Gastrocnemius medialis (tissue), 4 donors: ENCODE results near the gene PPP6R2.

Source experiments
- POLR2A ChIP-seq, 2 donors: fragments of 450-650 bp; IDR thresholded peaks; one replicate each; pipeline ENCODE4 v1.6.1; 2017; ENCODE audit warnings: antibody characterized with exemption in 2 of 2, mild to moderate bottlenecking in 2 of 2, moderate library complexity in 2 of 2
- TF ChIP-seq, protein P1 (sequence below), 5 experiments: fragments of 450-650 bp in 3 of 5; fragments of 200-600 bp in 2 of 5; sonication (generic) in 2 of 5; IDR thresholded peaks in 4 of 5; conservative IDR thresholded peaks in 1 of 5; 1 replicate in 4 of 5; 2 replicates in 1 of 5; pipeline ENCODE4 v1.5.1; 2016 to 2019; ENCODE audit warnings: antibody characterized with exemption in 5 of 5, mild to moderate bottlenecking in 3 of 5, moderate library complexity in 3 of 5

DNA sequence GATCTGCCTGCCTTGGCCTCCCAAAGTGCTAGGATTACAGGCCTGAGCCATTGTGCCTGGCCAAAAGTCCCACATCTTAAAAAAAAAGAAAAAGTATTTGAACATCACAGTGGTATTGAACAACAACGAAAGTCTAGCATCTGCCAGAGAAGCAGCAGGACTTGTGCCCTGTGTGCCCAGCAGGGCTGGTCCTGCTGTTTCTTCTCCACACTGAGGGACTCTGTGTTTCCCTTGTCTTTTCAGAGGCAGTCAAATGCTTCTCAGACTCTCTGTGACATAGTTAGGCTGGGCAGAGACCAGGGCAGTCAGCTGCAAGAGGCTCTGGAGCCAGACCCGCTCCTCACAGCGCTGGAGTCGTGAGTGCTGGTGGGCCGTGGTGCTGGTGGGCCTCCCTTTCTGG lies 75.5 kb downstream of the PPP6R2 start:
- TF ChIP-seq, protein P1, sequence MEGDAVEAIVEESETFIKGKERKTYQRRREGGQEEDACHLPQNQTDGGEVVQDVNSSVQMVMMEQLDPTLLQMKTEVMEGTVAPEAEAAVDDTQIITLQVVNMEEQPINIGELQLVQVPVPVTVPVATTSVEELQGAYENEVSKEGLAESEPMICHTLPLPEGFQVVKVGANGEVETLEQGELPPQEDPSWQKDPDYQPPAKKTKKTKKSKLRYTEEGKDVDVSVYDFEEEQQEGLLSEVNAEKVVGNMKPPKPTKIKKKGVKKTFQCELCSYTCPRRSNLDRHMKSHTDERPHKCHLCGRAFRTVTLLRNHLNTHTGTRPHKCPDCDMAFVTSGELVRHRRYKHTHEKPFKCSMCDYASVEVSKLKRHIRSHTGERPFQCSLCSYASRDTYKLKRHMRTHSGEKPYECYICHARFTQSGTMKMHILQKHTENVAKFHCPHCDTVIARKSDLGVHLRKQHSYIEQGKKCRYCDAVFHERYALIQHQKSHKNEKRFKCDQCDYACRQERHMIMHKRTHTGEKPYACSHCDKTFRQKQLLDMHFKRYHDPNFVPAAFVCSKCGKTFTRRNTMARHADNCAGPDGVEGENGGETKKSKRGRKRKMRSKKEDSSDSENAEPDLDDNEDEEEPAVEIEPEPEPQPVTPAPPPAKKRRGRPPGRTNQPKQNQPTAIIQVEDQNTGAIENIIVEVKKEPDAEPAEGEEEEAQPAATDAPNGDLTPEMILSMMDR (IDR thresholded peaks at IDR 0.05 in 4 of 5, conservative IDR thresholded peaks at IDR 0.05 in 1 of 5), result no peak
- no peak for TF ChIP-seq POLR2A (IDR thresholded peaks at IDR 0.05)
